Right lobe of liver (tissue), 6 donors: Measurements from ENCODE around the gene RBPMS2. TPM values are rescaled to one million over a fixed set of nuclear protein-coding genes. Genes with fewer than 3 reads are reported as not detected.

ENCODE experiments used
- ATAC-seq, 4 donors: fragments of 200-7000 bp; cut with Tn5 transposase; one replicate each; pipeline ENCODE4 v1.9.1; 2020; ENCODE audit warnings: mild to moderate bottlenecking in 4 of 4, moderate library complexity in 4 of 4
- DNase-seq, 3 donors: peaks; one replicate each; pipeline ENCODE4 v3.0.0-alpha.2; 2020
- H3K27ac ChIP-seq, 3 donors: fragments of 200-600 bp; one replicate each; pipeline ENCODE4 v1.8.0; 2022
- H3K27me3 ChIP-seq, 2 donors: fragments of 200-600 bp; one replicate each; pipeline ENCODE4 v1.8.0; 2022
- H3K36me3 ChIP-seq, 4 donors: fragments of 200-600 bp; sonication (generic) in 1 of 4; one replicate each; pipeline versions ENCODE4 v1.5.1 to v1.8.0; 2017 to 2022; ENCODE audit warnings: control low read depth in 1 of 4
- H3K4me1 ChIP-seq, 4 donors: fragments of 200-600 bp; sonication (generic) in 1 of 4; one replicate each; pipeline versions ENCODE4 v1.5.1 to v1.8.0; 2017 to 2022; ENCODE audit warnings: control low read depth in 1 of 4
- H3K4me3 ChIP-seq, 3 donors: fragments of 200-600 bp; one replicate each; pipeline ENCODE4 v1.8.0; 2022
- H3K9me3 ChIP-seq, 4 donors: fragments of 200-600 bp; sonication (generic) in 1 of 4; one replicate each; pipeline versions ENCODE4 v1.5.1 to v1.8.0; 2017 to 2022; ENCODE audit warnings: control low read depth in 1 of 4
- POLR2A ChIP-seq: fragments of 450-650 bp; IDR thresholded peaks from one replicate; pipeline ENCODE4 v1.6.1; 2017; ENCODE audit warnings: antibody characterized with exemption, mild to moderate bottlenecking
- WGBS: methylation state at CpG from one replicate; pipeline ENCODE4 v1.1.6; 2018; ENCODE audit warnings: low coverage, low lambda C conversion rate; ENCODE audit not compliant: insufficient coverage; ENCODE audit errors: missing lambda C conversion rate; 5-methylcytosine and 5-hydroxymethylcytosine counted together
- intact Hi-C, 2 donors: fragments of 100-400 bp; cut with DNase I; formaldehyde crosslinking; loops; one replicate each; pipeline versions ENCODE4 v1.11.2 to v1.14.1; 2022
- total RNA-seq, 6 experiments: library from RNA; depleted of rRNA in 2 of 6; stranded (reverse); fragments of >200 nt in 2 of 6; fragmentation: NEBNext Ultra II Directional in 3 of 6; extraction: Animal tissue kit (Norgen Biotek cat#: 25700) in 3 of 6; gene quantifications; one replicate each; pipeline versions ENCODE4 v1.1.0 to v1.2.4, GENCODE V29; 2016 to 2023
- TF ChIP-seq, protein P1 (sequence below), 4 donors: fragments of 200-600 bp in 3 of 4; fragments of 450-650 bp in 1 of 4; IDR thresholded peaks; one replicate each; pipeline versions ENCODE4 v1.5.1 to v1.8.0; 2016 to 2022; ENCODE audit warnings: antibody characterized with exemption in 4 of 4, mild to moderate bottlenecking in 2 of 4
- donor health status: DM: no; HTN: yes; CAD: no.
- donor health status: DM: no; HTN: no; CAD: no.
- donor health status: DM: no; HTN: no; CAD: no.
- donor health status: DM: no; HTN: yes; CAD: no.
- donor health status: DM: no; HTN: yes; CAD: no.

The RBPMS2 gene
- total RNA-seq, 6 experiments from 2014 or later = 2.5 to 13.6 (median 6.1) TPM

DNA sequence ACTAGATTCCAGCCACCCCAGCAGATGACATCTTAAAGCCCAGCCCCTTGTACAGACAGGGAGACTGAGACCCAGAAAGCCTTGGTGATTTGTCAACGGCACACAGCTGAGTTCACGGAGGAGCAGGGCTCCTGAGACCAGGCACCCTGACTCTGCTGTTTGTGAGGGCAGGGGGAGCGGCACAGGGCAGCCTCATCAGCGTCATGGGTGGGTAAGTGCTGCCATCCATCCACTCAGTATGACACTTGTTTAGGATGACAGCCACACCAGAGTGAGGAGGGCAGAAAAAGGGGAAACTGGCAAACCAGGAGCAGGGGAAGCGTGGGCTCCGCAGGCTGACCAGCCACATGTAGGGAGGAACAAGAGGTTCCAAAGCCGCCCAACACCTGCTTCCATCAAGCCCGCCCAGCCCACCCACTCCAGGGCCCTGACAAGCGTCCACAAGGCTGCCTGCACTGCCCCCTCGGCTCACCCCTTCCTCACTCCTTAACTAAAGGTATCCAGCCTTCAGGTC, 19.9 kb downstream of the RBPMS2 start:
- no peak for DNase-seq
- Histone ChIP-seq H3K27me3 (no peaks in the 10 kb centered on the region), H3K9me3 (no peaks in the 10 kb centered on the region), H3K4me3 (no peak overlapping the region), H3K27ac (no peak overlapping the region), H3K4me1 (no peaks in the 10 kb centered on the region), H3K36me3 (no peaks in the 10 kb centered on the region)
- TF ChIP-seq, protein P1, sequence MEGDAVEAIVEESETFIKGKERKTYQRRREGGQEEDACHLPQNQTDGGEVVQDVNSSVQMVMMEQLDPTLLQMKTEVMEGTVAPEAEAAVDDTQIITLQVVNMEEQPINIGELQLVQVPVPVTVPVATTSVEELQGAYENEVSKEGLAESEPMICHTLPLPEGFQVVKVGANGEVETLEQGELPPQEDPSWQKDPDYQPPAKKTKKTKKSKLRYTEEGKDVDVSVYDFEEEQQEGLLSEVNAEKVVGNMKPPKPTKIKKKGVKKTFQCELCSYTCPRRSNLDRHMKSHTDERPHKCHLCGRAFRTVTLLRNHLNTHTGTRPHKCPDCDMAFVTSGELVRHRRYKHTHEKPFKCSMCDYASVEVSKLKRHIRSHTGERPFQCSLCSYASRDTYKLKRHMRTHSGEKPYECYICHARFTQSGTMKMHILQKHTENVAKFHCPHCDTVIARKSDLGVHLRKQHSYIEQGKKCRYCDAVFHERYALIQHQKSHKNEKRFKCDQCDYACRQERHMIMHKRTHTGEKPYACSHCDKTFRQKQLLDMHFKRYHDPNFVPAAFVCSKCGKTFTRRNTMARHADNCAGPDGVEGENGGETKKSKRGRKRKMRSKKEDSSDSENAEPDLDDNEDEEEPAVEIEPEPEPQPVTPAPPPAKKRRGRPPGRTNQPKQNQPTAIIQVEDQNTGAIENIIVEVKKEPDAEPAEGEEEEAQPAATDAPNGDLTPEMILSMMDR (IDR thresholded peaks at IDR 0.05) = no peak
- TF ChIP-seq POLR2A = no peak
- no peak for ATAC-seq
- WGBS = 73% methylated on average over 4 of the region's 10 CpGs
- intact Hi-C loops = no loop called here

DNA sequence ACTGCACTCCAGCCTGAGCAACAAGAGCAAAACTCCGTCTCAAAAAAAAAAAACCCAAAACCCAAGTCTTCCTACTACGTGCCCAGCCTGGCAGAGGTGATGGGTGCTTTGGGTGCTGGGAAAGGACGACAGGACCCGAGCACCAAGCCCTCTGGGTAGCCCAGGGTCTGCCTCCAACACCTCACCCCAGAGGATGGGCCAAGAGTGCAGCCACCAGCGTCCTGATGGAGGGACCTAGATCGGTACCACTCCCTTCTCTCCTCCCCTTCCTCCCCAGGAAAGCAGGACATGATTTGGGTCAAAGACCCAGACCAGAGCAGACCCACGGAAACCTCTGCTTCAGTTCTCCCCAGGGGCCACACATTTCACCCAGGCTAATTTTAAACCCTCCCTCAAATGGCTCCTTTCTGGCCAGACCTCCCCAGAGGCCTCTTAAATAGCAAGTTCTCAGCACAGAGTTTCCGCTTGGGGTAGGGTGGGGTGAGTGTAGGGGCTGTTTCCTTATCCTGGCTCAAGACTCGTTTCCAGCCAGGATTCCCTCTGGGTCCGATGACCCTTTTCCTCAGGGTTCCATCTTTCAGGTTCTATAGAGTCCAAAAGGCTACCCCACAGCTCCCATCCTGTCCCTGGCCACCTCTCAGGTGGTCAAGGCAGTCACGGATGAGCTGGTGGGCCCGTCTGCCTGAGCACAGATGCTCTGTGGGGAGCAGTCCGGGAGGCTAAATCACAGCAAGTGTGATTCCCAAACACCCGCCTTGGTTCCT, 20.5 kb downstream of the RBPMS2 start:
- intact Hi-C loops = no loop called here
- H3K36me3 ChIP-seq = no peaks in the 10 kb centered on the region
- peak in 1 of 4 donors; percentile 15 for ATAC-seq
- WGBS = 86% methylated on average over 7 of the region's 14 CpGs
- no peak for TF ChIP-seq POLR2A
- TF ChIP-seq, protein P1 (IDR thresholded peaks at IDR 0.05) = no peak
- no peaks in the 10 kb centered on the region for H3K27me3 ChIP-seq
- no peaks in the 10 kb centered on the region for H3K9me3 ChIP-seq
- no peak overlapping the region for H3K4me3 ChIP-seq
- no peak for DNase-seq
- no peaks in the 10 kb centered on the region for H3K4me1 ChIP-seq
- no peak overlapping the region for H3K27ac ChIP-seq

DNA sequence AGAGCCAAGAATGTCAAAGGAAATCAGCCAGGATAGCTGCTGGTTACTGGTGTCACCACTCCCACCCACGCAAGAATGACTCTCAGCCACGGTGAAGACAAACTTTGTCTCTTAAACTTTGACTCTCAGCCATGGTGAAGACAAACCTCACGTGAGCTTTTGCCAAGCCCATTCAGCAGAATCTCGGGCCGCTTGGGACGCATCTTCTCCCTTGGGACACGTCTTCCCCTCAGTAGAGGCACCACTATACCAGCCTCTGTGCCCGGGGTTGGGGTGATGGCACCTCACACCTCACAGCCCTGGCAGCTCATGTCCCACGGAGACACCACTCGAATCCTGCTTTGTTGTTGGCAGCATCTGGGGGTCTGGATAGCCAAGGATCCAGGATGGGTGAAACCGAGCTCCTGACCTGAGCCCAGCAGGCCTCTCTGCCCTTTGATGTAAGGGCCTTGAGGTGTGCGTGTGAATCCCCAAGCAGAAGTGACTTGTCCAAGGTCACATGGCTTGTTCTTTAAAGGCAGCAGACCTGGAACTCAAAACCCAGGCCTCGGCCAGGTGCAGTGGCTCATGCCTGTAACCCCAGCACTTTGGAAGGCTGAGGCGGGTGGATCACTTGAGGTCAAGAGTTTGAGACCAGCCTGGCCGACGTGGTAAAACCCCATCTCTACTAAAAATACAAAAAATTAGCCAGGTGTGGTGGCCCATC, 21.8 kb downstream of the RBPMS2 start:
- WGBS = 93% methylated on average over 10 of the region's 16 CpGs
- Histone ChIP-seq H3K4me1 (no peaks in the 10 kb centered on the region), H3K36me3 (no peaks in the 10 kb centered on the region), H3K4me3 (no peak overlapping the region), H3K27me3 (no peaks in the 10 kb centered on the region), H3K9me3 (no peaks in the 10 kb centered on the region), H3K27ac (no peak overlapping the region)
- TF ChIP-seq POLR2A = no peak
- TF ChIP-seq, protein P1 (IDR thresholded peaks at IDR 0.05) = no peak
- ATAC-seq = no peak
- intact Hi-C loops = no loop called here
- DNase-seq = no peak

DNA sequence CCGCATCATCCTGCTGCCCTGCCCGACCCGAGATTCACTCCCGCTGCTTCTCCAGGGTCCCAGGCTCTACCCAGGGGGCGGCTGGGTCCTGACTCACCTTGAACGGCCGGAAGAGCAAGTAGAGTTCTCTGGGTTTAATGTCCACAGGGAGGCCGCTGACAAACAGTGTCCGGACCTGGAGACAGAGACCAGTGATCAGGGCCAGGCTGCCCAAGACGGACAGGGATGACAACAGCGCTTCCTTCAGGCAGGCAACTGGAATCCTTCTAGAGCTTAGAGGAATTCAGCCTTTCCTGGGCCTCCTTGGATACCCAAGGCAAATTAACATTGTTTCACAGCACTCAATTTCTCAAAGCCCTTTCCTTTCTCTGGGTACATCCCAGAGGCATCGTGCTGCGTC, 23.9 kb downstream of the RBPMS2 start:
- 100% methylated on average over 2 of the region's 13 CpGs for WGBS
- intact Hi-C loops = no loop called here
- ATAC-seq = no peak
- no peak overlapping the region for H3K27ac ChIP-seq
- no peaks in the 10 kb centered on the region for H3K9me3 ChIP-seq
- H3K27me3 ChIP-seq = no peaks in the 10 kb centered on the region
- DNase-seq = no peak
- H3K36me3 ChIP-seq = no peaks in the 10 kb centered on the region
- TF ChIP-seq POLR2A = no peak
- TF ChIP-seq, protein P1 (IDR thresholded peaks at IDR 0.05) = no peak
- H3K4me3 ChIP-seq = no peak overlapping the region
- no peaks in the 10 kb centered on the region for H3K4me1 ChIP-seq
